ENCODE results near the gene OVCA2. TPM values are rescaled to one million over a fixed set of nuclear protein-coding genes. Genes with fewer than 3 reads are reported as not detected.

Gene OVCA2
- total and polyA plus RNA-seq, 12 donors, result 37.2 to 155 (median 64.0) TPM

- TF ChIP-seq POLR2A (IDR thresholded peaks at IDR 0.05), result no peak
- TF ChIP-seq CTCF (IDR thresholded peaks at IDR 0.05), result no peak
- H3K9me3 ChIP-seq (replicated peaks in 1 of 3), result no peaks in the 10 kb centered on the region
- intact Hi-C loops (cut with DNase I), result no loop called here
- H3K27me3 ChIP-seq, result no peaks in the 10 kb centered on the region
- H3K4me1 ChIP-seq (replicated peaks in 1 of 2), result peaks cover 42 to 80% of the 10 kb centered on the region in 2 donors
- peak overlapping the region in 4 of 5 donors; percentile 55 to 97 (median 80) for H3K27ac ChIP-seq
- peaks cover 0 to 12% of the 10 kb centered on the region in 2 donors for H3K36me3 ChIP-seq (replicated peaks in 1 of 2)
- WGBS, 4 donors, result 23 to 62% (median 50%) methylated on average over 5 of the region's 5 CpGs
- peak in 4 of 7 donors; percentile 54 to 80 (median 62) for DNase-seq
- no peak overlapping the region for H3K4me3 ChIP-seq
Measured at GRCh38 chr17:2085648-2085949, 43.8 kb downstream of the OVCA2 start.

- Histone ChIP-seq H3K4me3 (no peak overlapping the region), H3K27ac (peak overlapping the region in 4 of 5 donors; percentile 55 to 97 (median 80)), H3K36me3 (replicated peaks in 1 of 2) (peaks cover 0 to 4% of the 10 kb centered on the region in 2 donors), H3K9me3 (replicated peaks in 1 of 3) (no peaks in the 10 kb centered on the region), H3K4me1 (replicated peaks in 1 of 2) (peaks cover 42 to 84% of the 10 kb centered on the region in 2 donors), H3K27me3 (no peaks in the 10 kb centered on the region)
- no peak for TF ChIP-seq POLR2A (IDR thresholded peaks at IDR 0.05)
- no peak for TF ChIP-seq CTCF (IDR thresholded peaks at IDR 0.05)
- DNase-seq, result no peak
- intact Hi-C loops (cut with DNase I), result no loop called here
- 72 to 81% (median 74%) methylated on average over 3 of the region's 3 CpGs for WGBS, 4 donors
Measured at GRCh38 chr17:2086306-2086705, 44.5 kb downstream of the OVCA2 start.

- Histone ChIP-seq H3K27ac (peak overlapping the region in 4 of 5 donors; percentile 45 to 97 (median 74)), H3K27me3 (no peaks in the 10 kb centered on the region), H3K9me3 (replicated peaks in 1 of 3) (no peaks in the 10 kb centered on the region), H3K4me3 (no peak overlapping the region), H3K36me3 (replicated peaks in 1 of 2) (no peaks in the 10 kb centered on the region), H3K4me1 (replicated peaks in 1 of 2) (peaks cover 42 to 80% of the 10 kb centered on the region in 2 donors)
- TF ChIP-seq POLR2A (IDR thresholded peaks at IDR 0.05), result no peak
- TF ChIP-seq CTCF (IDR thresholded peaks at IDR 0.05), result no peak
- WGBS, 4 donors, result 53 to 61% (median 57%) methylated on average over 7 to 10 of the region's 10 CpGs
- intact Hi-C loops (cut with DNase I), result loop anchor here in 1 of 2 donors (2.0 kb wide), 1 partner anchor 69 kb away; no protein-coding TSS in a partner anchor
- DNase-seq, result peak in 6 of 7 donors; percentile 66 to 88 (median 72)
Measured at GRCh38 chr17:2087597-2088211, 45.9 kb downstream of the OVCA2 start.

GRCh38 chr17:2089021-2089422 lies 47.2 kb downstream of the OVCA2 start:
- Histone ChIP-seq H3K4me3 (peak overlapping the region in 1 of 4 donors; percentile 28), H3K27me3 (no peaks in the 10 kb centered on the region), H3K36me3 (replicated peaks in 1 of 2) (no peaks in the 10 kb centered on the region), H3K9me3 (replicated peaks in 1 of 3) (no peaks in the 10 kb centered on the region), H3K27ac (peak overlapping the region; percentile 18 to 97 (median 80)), H3K4me1 (replicated peaks in 1 of 2) (peaks cover 30 to 67% of the 10 kb centered on the region in 2 donors)
- WGBS, 4 donors, result 47 to 73% (median 54%) methylated on average over 8 of the region's 8 CpGs
- TF ChIP-seq POLR2A (IDR thresholded peaks at IDR 0.05) (no peak), CTCF (IDR thresholded peaks at IDR 0.05) (no peak)
- intact Hi-C loops (cut with DNase I), result loop anchor here in 1 of 2 donors (2.0 kb wide), 1 partner anchor 68 kb away; no protein-coding TSS in a partner anchor
- no peak for DNase-seq

Data from adrenal gland (tissue), 12 donors.